Keratinocyte (primary cell): ENCODE measurements around the gene LY6G6F. TPM values are rescaled to one million over a fixed set of nuclear protein-coding genes. Genes with fewer than 3 reads are reported as not detected.

Source experiments
- DNase-seq: peaks from one replicate; pipeline ENCODE4 v3.0.0-alpha.2; 2011; ENCODE audit warnings: low read depth, missing footprints, low spot score
- FAIRE-seq: peaks from 2 replicates; lab custom pipeline; 2011; peaks lifted over from hg19 to GRCh38; lab: Jason Lieb, UNC
- H2AFZ ChIP-seq: 2 replicates; pipeline ENCODE4 v1.6.0; 2012; ENCODE audit warnings: low read length, control low read depth, inconsistent platforms; ENCODE audit not compliant: control insufficient read depth
- H3K27ac ChIP-seq: 2 replicates; pipeline ENCODE4 v1.5.1; 2011; ENCODE audit warnings: low read length; ENCODE audit not compliant: control insufficient read depth, insufficient read depth
- H3K27me3 ChIP-seq: 3 replicates; pipeline ENCODE4 v1.6.0; 2011; ENCODE audit warnings: low read length; ENCODE audit not compliant: control insufficient read depth, insufficient read depth; ENCODE audit errors: extremely low read depth
- H3K36me3 ChIP-seq, 2 experiments: 2 replicates in 1 of 2; 3 replicates in 1 of 2; pipeline ENCODE4 v1.5.1; 2011; ENCODE audit warnings: low read length in 2 of 2, mild to moderate bottlenecking in 1 of 2; ENCODE audit not compliant: control insufficient read depth in 2 of 2, insufficient read depth in 2 of 2; ENCODE audit errors: extremely low read depth in 1 of 2
- H3K4me1 ChIP-seq: 3 replicates; pipeline ENCODE4 v1.5.1; 2011; ENCODE audit warnings: low read length; ENCODE audit not compliant: control insufficient read depth, insufficient read depth; ENCODE audit errors: extremely low read depth
- H3K4me2 ChIP-seq: 3 replicates; pipeline ENCODE4 v1.6.0; 2011; ENCODE audit warnings: low read depth, low read length; ENCODE audit not compliant: control insufficient read depth, insufficient read depth; ENCODE audit errors: extremely low read depth
- H3K4me3 ChIP-seq, 3 experiments: fragments of 200-600 bp in 1 of 3; sonication (generic) in 1 of 3; 2 replicates in 2 of 3; 3 replicates in 1 of 3; pipeline ENCODE4 v1.5.1; 2011 to 2016; ENCODE audit warnings: low read length in 3 of 3, mild to moderate bottlenecking in 3 of 3, control low read depth in 2 of 3, inconsistent platforms in 1 of 3, low read depth in 1 of 3, mixed read lengths in 1 of 3, mixed run types in 1 of 3, moderate library complexity in 1 of 3; ENCODE audit not compliant: control insufficient read depth in 2 of 3, insufficient read depth in 2 of 3; ENCODE audit errors: extremely low read depth in 1 of 3
- H3K79me2 ChIP-seq: 2 replicates; pipeline ENCODE4 v1.6.0; 2012; ENCODE audit warnings: low read length; ENCODE audit not compliant: control insufficient read depth, insufficient read depth
- H3K9ac ChIP-seq: 3 replicates; pipeline ENCODE4 v1.6.0; 2011; ENCODE audit warnings: low read length; ENCODE audit not compliant: control insufficient read depth, insufficient read depth; ENCODE audit errors: extremely low read depth
- H3K9me1 ChIP-seq: 3 replicates; pipeline ENCODE4 v1.6.0; 2011; ENCODE audit warnings: low read length; ENCODE audit not compliant: control insufficient read depth, insufficient read depth; ENCODE audit errors: extremely low read depth
- H3K9me3 ChIP-seq: 2 replicates; pipeline ENCODE4 v1.5.1; 2012; ENCODE audit warnings: low read depth, low read length; ENCODE audit not compliant: control insufficient read depth
- H4K20me1 ChIP-seq: 3 replicates; pipeline ENCODE4 v1.6.0; 2011; ENCODE audit warnings: low read length; ENCODE audit not compliant: control insufficient read depth, insufficient read depth; ENCODE audit errors: extremely low read depth
- CTCF ChIP-seq, 3 experiments: IDR thresholded peaks in 1 of 3; conservative IDR thresholded peaks in 1 of 3; optimal IDR thresholded peaks in 1 of 3; 2 replicates in 2 of 3; 3 replicates in 1 of 3; pipeline versions ENCODE3 to v1.5.1; 2011; ENCODE audit warnings: low read length in 3 of 3, mild to moderate bottlenecking in 3 of 3, moderate library complexity in 2 of 3, control low read depth in 1 of 3, inconsistent platforms in 1 of 3; ENCODE audit not compliant: insufficient read depth in 2 of 3; ENCODE audit errors: extremely low read depth in 1 of 3
- EZH2 ChIP-seq: IDR thresholded peaks from one replicate; pipeline ENCODE4 v1.6.1; 2012; ENCODE audit warnings: inconsistent platforms, mild to moderate bottlenecking, low read length, moderate library complexity
- dilution Hi-C: fragments of 300-500 bp; cut with MboI; formaldehyde crosslinking; loops from one replicate; pipeline ENCODE4 v1.7.0; 2020; ENCODE audit warnings: low sequenced_read_pairs; ENCODE audit not compliant: extremely low pct_ligation_motif_present
- polyA plus RNA-seq, 5 experiments: library from polyadenylated mRNA; depleted of rRNA in 3 of 5; stranded (reverse) in 3 of 5; stranded (forward) in 1 of 5; unstranded in 1 of 5; fragments of >200 nt; gene quantifications; 1 replicate in 1 of 5; 2 replicates in 3 of 5; 3 replicates in 1 of 5; pipeline versions ENCODE4 v1.2.1 to v1.2.3, GENCODE V29; 2011 to 2012; ENCODE audit warnings: missing spikeins in 2 of 5, low read depth in 1 of 5, low replicate concordance in 1 of 5
- small RNA-seq, 3 experiments: library from RNA; depleted of rRNA; stranded (forward); fragments of <200 nt; gene quantifications; one replicate each; pipeline ENCODE3, GENCODE V24; 2012; ENCODE audit warnings: low read depth in 3 of 3, low replicate concordance in 1 of 3; ENCODE audit not compliant: insufficient read length in 3 of 3

Gene LY6G6F
- polyA plus RNA-seq, 1 donor (not counting 4 experiments of a cell fraction or from before 2014, with no cell fraction given), result not detected

GRCh38 chr6:31752739-31753319 lies 46.2 kb downstream of the LY6G6F start:
- DNase-seq (no peak), FAIRE-seq (no peak)
- Histone ChIP-seq H3K27me3 (no peaks in the 10 kb centered on the region), H3K4me3 (no peak overlapping the region), H2AFZ (no peak overlapping the region), H3K36me3 (peaks cover 0 to 2% of the 10 kb centered on the region in 2 experiments), H3K9me1 (no peaks in the 10 kb centered on the region), H3K9ac (no peak overlapping the region), H4K20me1 (no peaks in the 10 kb centered on the region), H3K9me3 (no peaks in the 10 kb centered on the region), H3K4me2 (no peak overlapping the region), H3K79me2 (no peaks in the 10 kb centered on the region), H3K4me1 (no peaks in the 10 kb centered on the region), H3K27ac (no peak overlapping the region)
- dilution Hi-C loops, result no loop called here
- TF ChIP-seq EZH2 (no peak), CTCF (optimal IDR thresholded peaks at IDR 0.05 in 1 of 3, IDR thresholded peaks at IDR 0.05 in 1 of 3, conservative IDR thresholded peaks at IDR 0.05 in 1 of 3; ENCODE audit: extremely low read depth in 1 of 3, insufficient read depth in 2 of 3, low read length in 3 of 3) (no peak)

GRCh38 chr6:31758281-31758680 lies 51.6 kb downstream of the LY6G6F start:
- no peaks in the 10 kb centered on the region for H4K20me1 ChIP-seq
- no peak for FAIRE-seq
- H3K9ac ChIP-seq, result no peak overlapping the region
- no peaks in the 10 kb centered on the region for H3K79me2 ChIP-seq
- H3K4me2 ChIP-seq, result no peak overlapping the region
- H3K27me3 ChIP-seq, result no peaks in the 10 kb centered on the region
- H3K36me3 ChIP-seq, result peaks cover 6 to 13% of the 10 kb centered on the region in 2 experiments
- DNase-seq, result no peak
- H3K9me1 ChIP-seq, result no peaks in the 10 kb centered on the region
- TF ChIP-seq CTCF (optimal IDR thresholded peaks at IDR 0.05 in 1 of 3, IDR thresholded peaks at IDR 0.05 in 1 of 3, conservative IDR thresholded peaks at IDR 0.05 in 1 of 3; ENCODE audit: extremely low read depth in 1 of 3, insufficient read depth in 2 of 3, low read length in 3 of 3), result no peak
- TF ChIP-seq EZH2, result no peak
- no peak overlapping the region for H3K27ac ChIP-seq
- H3K4me1 ChIP-seq, result peaks cover 2% of the 10 kb centered on the region
- dilution Hi-C loops, result no loop called here
- H3K9me3 ChIP-seq, result no peaks in the 10 kb centered on the region
- H2AFZ ChIP-seq, result no peak overlapping the region
- no peak overlapping the region for H3K4me3 ChIP-seq

Small RNA genes lying within 50 kb of the gene (small RNA-seq; reads per million reads assigned to genes)
- gene LY6G6D (0 reads per million in 3 experiments), gene MIR4646 (0 reads per million in 3 experiments), gene RF00019 (0 reads per million in 3 experiments), gene RNU6-850P (0 reads per million in 3 experiments)

Other genes with a start within 250 kb of the LY6G6F start
- gene MICB, start 208.7 kb upstream of the LY6G6F start, polyA plus RNA-seq, result 6.0 to 18.1 TPM (median 8.6 TPM) in 3 replicates
- not detected in 3 replicates for gene MCCD1, start 177.9 kb upstream of the LY6G6F start, polyA plus RNA-seq
- 270 to 540 TPM (median 314 TPM) in 3 replicates for gene DDX39B, start 164.9 kb upstream of the LY6G6F start, polyA plus RNA-seq
- 0.46 to 1.3 TPM (median 0.94 TPM) in 3 replicates for gene ATP6V1G2, start 160.3 kb upstream of the LY6G6F start, polyA plus RNA-seq
- gene NFKBIL1, start 159.3 kb upstream of the LY6G6F start, polyA plus RNA-seq, result 4.8 to 8.9 TPM (median 7.2 TPM) in 3 replicates
- gene LTA, start 134.6 kb upstream of the LY6G6F start, polyA plus RNA-seq, result 0.04 TPM in 1 of 3 replicates, not detected in the others
- gene TNF, start 131.3 kb upstream of the LY6G6F start, polyA plus RNA-seq, result 0.54 to 2.3 TPM (median 0.88 TPM) in 3 replicates
- 0.09 TPM in 1 of 3 replicates, not detected in the others for gene LTB, start 124.4 kb upstream of the LY6G6F start, polyA plus RNA-seq
- 0.18 TPM in 1 of 3 replicates, not detected in the others for gene LST1, start 120.6 kb upstream of the LY6G6F start, polyA plus RNA-seq
- gene NCR3, start 113.9 kb upstream of the LY6G6F start, polyA plus RNA-seq, result not detected in 3 replicates
- gene AIF1, start 91.6 kb upstream of the LY6G6F start, polyA plus RNA-seq, result not detected in 3 replicates
- gene PRRC2A, start 86.2 kb upstream of the LY6G6F start, polyA plus RNA-seq, result 20.5 to 58.0 TPM (median 22.7 TPM) in 3 replicates
- gene BAG6, start 54.2 kb upstream of the LY6G6F start, polyA plus RNA-seq, result 49.9 to 120 TPM (median 60.6 TPM) in 3 replicates
- 1.4 to 2.6 TPM (median 2.3 TPM) in 3 replicates for gene APOM, start 51.0 kb upstream of the LY6G6F start, polyA plus RNA-seq
- 7.9 to 10.0 TPM (median 8.3 TPM) in 3 replicates for gene C6orf47, start 46.1 kb upstream of the LY6G6F start, polyA plus RNA-seq
- 7.9 to 11.4 TPM (median 10.0 TPM) in 3 replicates for gene GPANK1, start 41.9 kb upstream of the LY6G6F start, polyA plus RNA-seq
- 41.9 to 108 TPM (median 43.7 TPM) in 3 replicates for gene CSNK2B, start 40.8 kb upstream of the LY6G6F start, polyA plus RNA-seq
- 3.6 to 5.2 TPM (median 4.1 TPM) in 3 replicates for gene LY6G5B, start 36.9 kb upstream of the LY6G6F start, polyA plus RNA-seq
- gene LY6G5C, start 25.8 kb upstream of the LY6G6F start, polyA plus RNA-seq, result 0.58 to 0.95 TPM (median 0.61 TPM) in 3 replicates
- 20.9 to 28.2 TPM (median 21.8 TPM) in 3 replicates for gene ABHD16A, start 3.5 kb upstream of the LY6G6F start, polyA plus RNA-seq
- 0.22 to 0.33 TPM in 2 of 3 replicates, not detected in the other for gene LY6G6D, start 8.5 kb downstream of the LY6G6F start, polyA plus RNA-seq
- gene LY6G6C, start 14.9 kb downstream of the LY6G6F start, polyA plus RNA-seq, result 2.3 to 3.1 TPM (median 2.4 TPM) in 3 replicates
- gene MPIG6B, start 16.5 kb downstream of the LY6G6F start, polyA plus RNA-seq, result 0.06 to 0.21 TPM (median 0.10 TPM) in 3 replicates
- gene DDAH2, start 22.4 kb downstream of the LY6G6F start, polyA plus RNA-seq, result 3.0 to 6.7 TPM (median 3.1 TPM) in 3 replicates
- gene CLIC1, start 29.7 kb downstream of the LY6G6F start, polyA plus RNA-seq, result 759 to 873 TPM (median 832 TPM) in 3 replicates
- gene MSH5, start 33.1 kb downstream of the LY6G6F start, polyA plus RNA-seq, result 9.4 to 14.8 TPM (median 11.4 TPM) in 3 replicates
- 1.1 to 2.1 TPM (median 1.7 TPM) in 3 replicates for gene SAPCD1, start 55.8 kb downstream of the LY6G6F start, polyA plus RNA-seq
- gene VWA7, start 70.5 kb downstream of the LY6G6F start, polyA plus RNA-seq, result 0.32 to 0.47 TPM (median 0.33 TPM) in 3 replicates
- gene VARS1, start 88.9 kb downstream of the LY6G6F start, polyA plus RNA-seq, result 17.2 to 57.2 TPM (median 26.3 TPM) in 3 replicates
- gene LSM2, start 100.1 kb downstream of the LY6G6F start, polyA plus RNA-seq, result 34.4 to 84.1 TPM (median 46.5 TPM) in 3 replicates
- gene HSPA1L, start 108.4 kb downstream of the LY6G6F start, polyA plus RNA-seq, result 0.31 to 0.60 TPM (median 0.54 TPM) in 3 replicates
- 95.5 to 142 TPM (median 110 TPM) in 3 replicates for gene HSPA1A, start 108.7 kb downstream of the LY6G6F start, polyA plus RNA-seq
- gene HSPA1B, start 120.9 kb downstream of the LY6G6F start, polyA plus RNA-seq, result 33.5 to 65.8 TPM (median 48.1 TPM) in 3 replicates
- 27.9 to 44.4 TPM (median 38.6 TPM) in 3 replicates for gene NEU1, start 156.0 kb downstream of the LY6G6F start, polyA plus RNA-seq
- 0.06 to 0.25 TPM (median 0.18 TPM) in 3 replicates for gene SLC44A4, start 172.1 kb downstream of the LY6G6F start, polyA plus RNA-seq
- gene EHMT2, start 190.8 kb downstream of the LY6G6F start, polyA plus RNA-seq, result 17.6 to 26.5 TPM (median 17.7 TPM) in 3 replicates
- gene ZBTB12, start 195.2 kb downstream of the LY6G6F start, polyA plus RNA-seq, result 0.55 to 0.64 TPM (median 0.63 TPM) in 3 replicates
- 0.04 TPM in 1 of 3 replicates, not detected in the others for gene C2, start 220.9 kb downstream of the LY6G6F start, polyA plus RNA-seq
- gene CFB, start 239.2 kb downstream of the LY6G6F start, polyA plus RNA-seq, result 0.84 to 2.9 TPM (median 2.5 TPM) in 3 replicates